UCSD-AML1 (cell line): ENCODE results near the gene OR9A2.

Experiments
- DNase-seq: peaks from one replicate; lab custom pipeline; 2025; ENCODE audit not compliant: unreplicated experiment; lab: John Stamatoyannopoulos, UW

Gene OR9A2

GRCh38 chr7:143023047-143023446 is 3.9 kb downstream of the OR9A2 start:
- DNase-seq = no peak

GRCh38 chr7:143018931-143019330 is 8.0 kb downstream of the OR9A2 start:
- no peak for DNase-seq

- DNase-seq = no peak
Measured at GRCh38 chr7:143016996-143017395, 9.9 kb downstream of the OR9A2 start.

GRCh38 chr7:143015926-143016490 is 10.9 kb downstream of the OR9A2 start:
- no peak for DNase-seq

- no peak for DNase-seq
Measured at GRCh38 chr7:143015084-143015483, 11.8 kb downstream of the OR9A2 start.

GRCh38 chr7:143013893-143014292 is 13.0 kb downstream of the OR9A2 start:
- DNase-seq = no peak

GRCh38 chr7:143013473-143013872 is 13.5 kb downstream of the OR9A2 start:
- no peak for DNase-seq

GRCh38 chr7:143012409-143012808 is 14.5 kb downstream of the OR9A2 start:
- DNase-seq = no peak

- no peak for DNase-seq
Measured at GRCh38 chr7:143012001-143012400, 14.9 kb downstream of the OR9A2 start.

- DNase-seq = peak; percentile 62
Measured at GRCh38 chr7:143008007-143008901, 18.7 kb downstream of the OR9A2 start.

GRCh38 chr7:143005632-143006260 is 21.2 kb downstream of the OR9A2 start:
- no peak for DNase-seq

GRCh38 chr7:143003393-143004051 is 23.4 kb downstream of the OR9A2 start:
- no peak for DNase-seq

GRCh38 chr7:143002898-143003297 is 24.0 kb downstream of the OR9A2 start:
- DNase-seq = no peak

- DNase-seq = no peak
Measured at GRCh38 chr7:143002106-143002505, 24.8 kb downstream of the OR9A2 start.

GRCh38 chr7:143000648-143001047 is 26.3 kb downstream of the OR9A2 start:
- no peak for DNase-seq

GRCh38 chr7:142999793-143000192 is 27.1 kb downstream of the OR9A2 start:
- no peak for DNase-seq

- DNase-seq = no peak
Measured at GRCh38 chr7:142998966-142999365, 28.0 kb downstream of the OR9A2 start.

- no peak for DNase-seq
Measured at GRCh38 chr7:142997456-142997989, 29.4 kb downstream of the OR9A2 start.

- DNase-seq = no peak
Measured at GRCh38 chr7:142992427-142992826, 34.5 kb downstream of the OR9A2 start.

- no peak for DNase-seq
Measured at GRCh38 chr7:142984297-142984696, 42.6 kb downstream of the OR9A2 start.

- DNase-seq = no peak
Measured at GRCh38 chr7:142983825-142984224, 43.1 kb downstream of the OR9A2 start.
